Bronchial epithelial cell (primary cell): ENCODE results near the gene TANC1. TPM values are rescaled to one million over a fixed set of nuclear protein-coding genes. Genes with fewer than 3 reads are reported as not detected.

Source experiments
- DNase-seq: peaks from one replicate; pipeline ENCODE4 v3.0.0-alpha.2; 2010; ENCODE audit warnings: low read depth
- FAIRE-seq: peaks from 2 replicates; lab custom pipeline; 2011; peaks lifted over from hg19 to GRCh38; lab: Jason Lieb, UNC
- H3K27me3 ChIP-seq: 2 replicates; pipeline ENCODE4 v1.5.1; 2011; ENCODE audit warnings: low read length; ENCODE audit not compliant: control insufficient read depth, insufficient read depth
- H3K36me3 ChIP-seq: 2 replicates; pipeline ENCODE4 v1.5.1; 2011; ENCODE audit warnings: low read length; ENCODE audit not compliant: control insufficient read depth, insufficient read depth
- H3K4me3 ChIP-seq: 2 replicates; pipeline ENCODE4 v1.5.1; 2011; ENCODE audit warnings: mild to moderate bottlenecking, low read depth, low read length, control low read depth
- total RNA-seq: library from RNA; depleted of rRNA; stranded (reverse); fragments of >200 nt; gene quantifications from 2 replicates; pipeline ENCODE4 v1.2.1, GENCODE V29; 2014
- TF ChIP-seq, protein P1 (sequence below): IDR thresholded peaks from 2 replicates; pipeline ENCODE4 v1.5.1; 2011; ENCODE audit warnings: mild to moderate bottlenecking, moderate library complexity, low read length, control low read depth, inconsistent platforms; ENCODE audit not compliant: insufficient read depth, severe bottlenecking

Gene TANC1
- total RNA-seq, 1 donor from 2014 or later = 29.5 TPM

DNA sequence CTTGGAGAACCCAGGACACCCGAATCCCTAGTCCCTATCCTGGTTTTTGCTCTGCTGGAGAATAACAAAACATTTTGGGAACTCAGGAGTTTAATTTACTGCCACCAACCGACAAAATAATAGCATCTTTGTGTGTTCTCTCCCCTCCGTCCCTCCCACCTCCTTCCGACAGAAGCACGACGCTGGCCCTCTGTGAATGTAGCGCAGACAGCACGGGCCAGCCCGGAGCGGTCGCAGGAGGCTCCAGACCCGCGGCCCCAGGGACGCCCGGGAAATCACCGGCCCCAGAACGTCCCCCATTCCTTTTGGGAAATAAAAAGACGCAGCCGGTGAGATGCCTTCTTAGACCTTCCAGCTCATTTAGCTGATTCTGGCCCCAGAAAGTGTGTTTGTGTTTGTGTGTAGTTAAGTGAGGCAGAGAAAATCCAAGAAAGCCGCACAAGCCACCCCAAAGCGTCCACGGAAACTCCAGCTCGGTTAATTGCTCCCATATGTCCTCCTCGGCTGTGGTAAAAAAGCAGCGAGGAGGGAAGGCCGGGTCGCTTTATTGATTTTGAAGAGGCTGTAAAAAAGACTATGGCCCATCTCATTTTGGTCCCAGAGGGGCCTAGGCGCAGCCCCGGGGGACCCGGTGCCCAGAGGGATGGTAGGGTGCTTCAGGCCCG lies 577 bp upstream of the TANC1 start:
- H3K4me3 ChIP-seq = peak overlapping the region; percentile 89
- no peaks in the 10 kb centered on the region for H3K36me3 ChIP-seq
- no peaks in the 10 kb centered on the region for H3K27me3 ChIP-seq
- TF ChIP-seq, protein P1, sequence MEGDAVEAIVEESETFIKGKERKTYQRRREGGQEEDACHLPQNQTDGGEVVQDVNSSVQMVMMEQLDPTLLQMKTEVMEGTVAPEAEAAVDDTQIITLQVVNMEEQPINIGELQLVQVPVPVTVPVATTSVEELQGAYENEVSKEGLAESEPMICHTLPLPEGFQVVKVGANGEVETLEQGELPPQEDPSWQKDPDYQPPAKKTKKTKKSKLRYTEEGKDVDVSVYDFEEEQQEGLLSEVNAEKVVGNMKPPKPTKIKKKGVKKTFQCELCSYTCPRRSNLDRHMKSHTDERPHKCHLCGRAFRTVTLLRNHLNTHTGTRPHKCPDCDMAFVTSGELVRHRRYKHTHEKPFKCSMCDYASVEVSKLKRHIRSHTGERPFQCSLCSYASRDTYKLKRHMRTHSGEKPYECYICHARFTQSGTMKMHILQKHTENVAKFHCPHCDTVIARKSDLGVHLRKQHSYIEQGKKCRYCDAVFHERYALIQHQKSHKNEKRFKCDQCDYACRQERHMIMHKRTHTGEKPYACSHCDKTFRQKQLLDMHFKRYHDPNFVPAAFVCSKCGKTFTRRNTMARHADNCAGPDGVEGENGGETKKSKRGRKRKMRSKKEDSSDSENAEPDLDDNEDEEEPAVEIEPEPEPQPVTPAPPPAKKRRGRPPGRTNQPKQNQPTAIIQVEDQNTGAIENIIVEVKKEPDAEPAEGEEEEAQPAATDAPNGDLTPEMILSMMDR = no peak
- no peak for DNase-seq
- FAIRE-seq = no peak

DNA sequence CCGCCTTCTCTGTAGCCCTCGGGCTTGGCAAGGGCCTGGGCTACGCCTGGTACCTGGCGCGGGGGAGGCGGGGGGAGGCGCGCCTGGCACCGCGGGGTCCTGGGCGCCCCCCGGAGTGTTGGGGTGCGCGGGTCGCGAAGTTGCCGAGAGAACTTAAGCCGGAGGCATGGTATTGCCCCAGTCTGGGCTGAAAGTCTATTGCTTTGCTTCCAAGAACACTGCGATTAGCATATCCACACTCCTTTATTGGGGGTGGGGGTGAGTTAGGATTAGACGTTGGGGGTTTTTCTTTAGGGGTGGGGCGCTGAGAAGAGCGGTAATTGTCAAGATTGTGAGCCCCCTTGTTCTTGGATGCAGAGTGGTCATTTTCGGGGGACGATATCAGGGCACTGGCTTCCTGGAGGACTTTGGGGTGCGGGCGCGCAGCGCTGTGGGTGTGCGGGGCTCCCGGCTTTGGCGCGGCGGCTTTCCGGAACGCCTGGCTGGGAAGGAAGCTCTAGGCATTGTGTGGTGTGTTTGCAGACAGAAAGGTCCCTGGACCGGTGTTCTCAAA lies 798 bp downstream of the TANC1 start:
- no peaks in the 10 kb centered on the region for H3K36me3 ChIP-seq
- DNase-seq (no peak), FAIRE-seq (no peak)
- TF ChIP-seq, protein P1 = no peak
- H3K27me3 ChIP-seq = no peaks in the 10 kb centered on the region
- H3K4me3 ChIP-seq = peak overlapping the region; percentile 89

DNA sequence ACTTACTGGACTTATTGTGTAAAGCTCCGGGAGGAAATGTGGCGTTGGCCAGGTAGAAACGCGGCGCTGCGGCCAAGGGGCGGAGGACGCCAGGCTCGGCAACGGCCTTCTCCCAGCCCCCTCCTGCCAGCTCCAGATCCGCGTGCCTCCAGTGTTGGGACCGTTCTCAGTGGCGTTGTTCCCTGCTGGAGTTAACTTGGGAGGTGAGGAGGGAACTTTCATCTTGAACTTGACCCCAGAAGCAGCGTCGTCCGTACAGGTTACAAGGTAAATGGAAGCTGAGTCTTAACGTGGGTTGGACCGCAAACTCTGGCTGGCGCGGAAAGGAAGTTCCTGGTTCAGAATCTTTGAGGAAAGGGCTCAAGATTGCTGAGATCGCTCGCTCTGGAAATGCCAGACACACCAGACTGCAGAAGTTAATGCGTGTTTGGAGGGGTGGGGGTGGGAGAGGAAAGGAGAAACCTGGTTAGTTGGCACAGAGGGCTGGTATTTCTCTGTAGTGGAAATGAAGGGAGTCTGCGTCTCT lies 1.3 kb downstream of the TANC1 start:
- no peaks in the 10 kb centered on the region for H3K36me3 ChIP-seq
- no peaks in the 10 kb centered on the region for H3K27me3 ChIP-seq
- no peak for FAIRE-seq
- peak overlapping the region; percentile 89 for H3K4me3 ChIP-seq
- DNase-seq = peak; percentile 45
- TF ChIP-seq, protein P1 = no peak

DNA sequence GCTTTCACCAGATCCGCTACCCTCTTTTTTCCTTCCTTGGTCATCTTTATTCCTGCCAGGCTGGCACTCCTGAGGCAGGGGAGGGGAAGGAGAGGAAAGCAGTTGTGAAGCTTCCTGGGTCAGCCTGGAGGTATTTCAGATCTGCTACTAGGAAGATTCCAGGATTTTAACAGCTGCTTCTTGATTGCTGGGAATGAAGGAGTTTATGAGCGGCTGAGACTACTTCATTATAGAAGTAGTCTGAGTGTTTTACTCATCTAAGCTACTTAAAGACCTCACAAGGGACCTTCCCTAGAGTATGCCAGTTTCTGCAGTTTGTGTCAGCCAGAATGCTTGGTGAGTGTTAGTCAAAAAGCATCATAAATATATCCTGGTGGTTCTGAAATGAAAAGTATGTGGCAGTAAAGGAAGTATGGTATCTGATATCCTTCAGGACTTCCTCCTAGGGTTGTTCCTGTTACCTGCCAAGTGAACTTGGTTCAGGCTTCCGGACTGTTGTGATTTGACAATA lies 1.9 kb downstream of the TANC1 start:
- peak overlapping the region; percentile 89 for H3K4me3 ChIP-seq
- H3K27me3 ChIP-seq = no peaks in the 10 kb centered on the region
- no peak for FAIRE-seq
- DNase-seq = no peak
- TF ChIP-seq, protein P1 = no peak
- H3K36me3 ChIP-seq = no peaks in the 10 kb centered on the region

DNA sequence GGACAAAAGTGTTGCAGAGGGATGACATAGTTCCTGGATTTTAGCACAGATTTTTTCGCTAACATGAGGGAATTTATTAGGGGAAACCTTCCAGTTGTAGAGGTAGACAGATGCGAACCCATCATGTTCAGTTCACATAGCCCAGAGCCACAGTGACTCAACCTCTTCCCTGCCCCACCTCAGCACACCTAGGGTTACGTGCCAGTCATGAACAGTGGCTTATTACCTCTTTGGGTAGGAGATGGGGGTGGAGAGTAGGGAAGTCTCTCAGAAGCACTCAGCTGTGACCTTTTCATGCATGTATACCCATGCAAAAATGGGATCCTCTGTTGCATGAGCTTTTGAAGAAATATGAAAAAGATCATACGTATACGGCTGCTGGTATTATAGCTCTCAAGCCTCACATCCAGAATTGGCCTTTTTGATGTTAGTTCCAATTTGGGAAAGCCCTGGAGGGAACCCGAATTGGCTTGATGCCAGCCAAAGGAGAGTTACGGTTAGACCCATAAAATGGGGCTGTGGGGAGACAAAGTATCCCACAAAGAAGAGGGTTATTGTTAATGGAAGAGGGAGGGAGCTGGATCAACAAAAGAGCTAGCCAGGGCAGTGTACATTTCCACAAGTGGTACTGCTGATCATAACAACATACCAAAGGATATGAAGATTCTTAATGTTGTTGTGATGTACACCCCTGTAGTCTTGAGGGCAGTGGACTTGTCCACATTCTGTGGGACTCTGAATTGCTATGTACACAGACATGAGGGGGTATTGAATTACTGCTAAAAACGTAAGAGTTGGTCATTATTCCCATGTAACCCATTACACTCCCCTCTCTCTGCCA lies 4.9 kb downstream of the TANC1 start:
- DNase-seq (peak; percentile 89), FAIRE-seq (peak; percentile 62)
- no peaks in the 10 kb centered on the region for H3K27me3 ChIP-seq
- H3K4me3 ChIP-seq = no peak overlapping the region
- H3K36me3 ChIP-seq = no peaks in the 10 kb centered on the region
- TF ChIP-seq, protein P1 = no peak
